Right lobe of liver (tissue), 6 donors: ENCODE results near the gene OR9Q1. TPM values are rescaled to one million over a fixed set of nuclear protein-coding genes. Genes with fewer than 3 reads are reported as not detected.

Experiments used
- ATAC-seq, 4 donors: fragments of 200-7000 bp; cut with Tn5 transposase; one replicate each; pipeline ENCODE4 v1.9.1; 2020; ENCODE audit warnings: mild to moderate bottlenecking in 4 of 4, moderate library complexity in 4 of 4
- DNase-seq, 3 donors: peaks; one replicate each; pipeline ENCODE4 v3.0.0-alpha.2; 2020
- H3K27ac ChIP-seq, 3 donors: fragments of 200-600 bp; one replicate each; pipeline ENCODE4 v1.8.0; 2022
- H3K27me3 ChIP-seq, 2 donors: fragments of 200-600 bp; one replicate each; pipeline ENCODE4 v1.8.0; 2022
- H3K36me3 ChIP-seq, 4 donors: fragments of 200-600 bp; sonication (generic) in 1 of 4; one replicate each; pipeline versions ENCODE4 v1.5.1 to v1.8.0; 2017 to 2022; ENCODE audit warnings: control low read depth in 1 of 4
- H3K4me1 ChIP-seq, 4 donors: fragments of 200-600 bp; sonication (generic) in 1 of 4; one replicate each; pipeline versions ENCODE4 v1.5.1 to v1.8.0; 2017 to 2022; ENCODE audit warnings: control low read depth in 1 of 4
- H3K4me3 ChIP-seq, 3 donors: fragments of 200-600 bp; one replicate each; pipeline ENCODE4 v1.8.0; 2022
- H3K9me3 ChIP-seq, 4 donors: fragments of 200-600 bp; sonication (generic) in 1 of 4; one replicate each; pipeline versions ENCODE4 v1.5.1 to v1.8.0; 2017 to 2022; ENCODE audit warnings: control low read depth in 1 of 4
- CTCF ChIP-seq, 4 donors: fragments of 200-600 bp in 3 of 4; fragments of 450-650 bp in 1 of 4; IDR thresholded peaks; one replicate each; pipeline versions ENCODE4 v1.5.1 to v1.8.0; 2016 to 2022; ENCODE audit warnings: antibody characterized with exemption in 4 of 4, mild to moderate bottlenecking in 2 of 4
- POLR2A ChIP-seq: fragments of 450-650 bp; IDR thresholded peaks from one replicate; pipeline ENCODE4 v1.6.1; 2017; ENCODE audit warnings: antibody characterized with exemption, mild to moderate bottlenecking
- WGBS: methylation state at CpG from one replicate; pipeline ENCODE4 v1.1.6; 2018; ENCODE audit warnings: low coverage, low lambda C conversion rate; ENCODE audit not compliant: insufficient coverage; ENCODE audit errors: missing lambda C conversion rate; 5-methylcytosine and 5-hydroxymethylcytosine counted together
- intact Hi-C, 2 donors: fragments of 100-400 bp; cut with DNase I; formaldehyde crosslinking; loops; one replicate each; pipeline versions ENCODE4 v1.11.2 to v1.14.1; 2022
- total RNA-seq, 6 experiments: library from RNA; depleted of rRNA in 2 of 6; stranded (reverse); fragments of >200 nt in 2 of 6; fragmentation: NEBNext Ultra II Directional in 3 of 6; extraction: Animal tissue kit (Norgen Biotek cat#: 25700) in 3 of 6; gene quantifications; one replicate each; pipeline versions ENCODE4 v1.1.0 to v1.2.4, GENCODE V29; 2016 to 2023
- donor health status: DM: no; HTN: yes; CAD: no.
- donor health status: DM: no; HTN: no; CAD: no.
- donor health status: DM: no; HTN: no; CAD: no.
- donor health status: DM: no; HTN: yes; CAD: no.
- donor health status: DM: no; HTN: yes; CAD: no.

The OR9Q1 gene
- total RNA-seq, 6 experiments from 2014 or later = not detected

GRCh38 chr11:57978686-57979531, 44.8 kb upstream of the OR9Q1 start:
- intact Hi-C loops = no loop called here
- 35% methylated on average over 3 of the region's 3 CpGs for WGBS
- ATAC-seq = no peak

GRCh38 chr11:57979532-57980079, 44.1 kb upstream of the OR9Q1 start:
- H3K27ac ChIP-seq = no peak overlapping the region
- H3K27me3 ChIP-seq = no peaks in the 10 kb centered on the region
- H3K4me3 ChIP-seq = no peak overlapping the region
- no peaks in the 10 kb centered on the region for H3K9me3 ChIP-seq
- intact Hi-C loops = no loop called here
- no peak for ATAC-seq
- TF ChIP-seq CTCF (IDR thresholded peaks at IDR 0.05) (no peak), POLR2A (no peak)
- no peak for DNase-seq
- 40% methylated on average over 1 of the region's 1 CpG for WGBS
- no peaks in the 10 kb centered on the region for H3K36me3 ChIP-seq
- no peaks in the 10 kb centered on the region for H3K4me1 ChIP-seq

More at GRCh38 chr11:57978686-57979531, 44.8 kb upstream of the OR9Q1 start:
- Histone ChIP-seq H3K36me3 (no peaks in the 10 kb centered on the region), H3K27me3 (no peaks in the 10 kb centered on the region), H3K9me3 (no peaks in the 10 kb centered on the region), H3K27ac (no peak overlapping the region), H3K4me1 (no peaks in the 10 kb centered on the region), H3K4me3 (no peak overlapping the region)
- no peak for DNase-seq
- no peak for TF ChIP-seq POLR2A
- no peak for TF ChIP-seq CTCF (IDR thresholded peaks at IDR 0.05)

GRCh38 chr11:57980201-57980600, 43.5 kb upstream of the OR9Q1 start:
- WGBS = 80% methylated on average over 1 of the region's 2 CpGs
- no peak for ATAC-seq

GRCh38 chr11:57981536-57981935, 42.1 kb upstream of the OR9Q1 start:
- no peaks in the 10 kb centered on the region for H3K27me3 ChIP-seq
- TF ChIP-seq CTCF (IDR thresholded peaks at IDR 0.05) (no peak), POLR2A (no peak)
- H3K36me3 ChIP-seq = no peaks in the 10 kb centered on the region
- H3K4me1 ChIP-seq = no peaks in the 10 kb centered on the region
- WGBS = 54% methylated on average over 3 of the region's 3 CpGs
- no peak overlapping the region for H3K4me3 ChIP-seq
- H3K27ac ChIP-seq = no peak overlapping the region
- DNase-seq (no peak), ATAC-seq (no peak)
- H3K9me3 ChIP-seq = no peaks in the 10 kb centered on the region
- intact Hi-C loops = no loop called here

More at GRCh38 chr11:57980201-57980600, 43.5 kb upstream of the OR9Q1 start:
- no peak for DNase-seq
- no peak overlapping the region for H3K4me3 ChIP-seq
- TF ChIP-seq POLR2A = no peak
- no peak for TF ChIP-seq CTCF (IDR thresholded peaks at IDR 0.05)
- H3K27me3 ChIP-seq = no peaks in the 10 kb centered on the region
- no peaks in the 10 kb centered on the region for H3K36me3 ChIP-seq
- no peaks in the 10 kb centered on the region for H3K4me1 ChIP-seq
- no peak overlapping the region for H3K27ac ChIP-seq
- no peaks in the 10 kb centered on the region for H3K9me3 ChIP-seq
- intact Hi-C loops = no loop called here
